Hepatocyte (in vitro differentiated cells): ENCODE measurements around the gene PHF23. TPM values are rescaled to one million over a fixed set of nuclear protein-coding genes. Genes with fewer than 3 reads are reported as not detected.
A peak's percentile ranks its signal among the peaks of the same experiment; 100 is the strongest.

Source experiments
- DNase-seq: peaks from one replicate; pipeline ENCODE4 v3.0.0-alpha.2; 2016; ENCODE audit warnings: low spot score
- H2AFZ ChIP-seq: fragments of 200-600 bp; sonication (generic); 2 replicates; pipeline ENCODE4 v1.6.0; 2016; ENCODE audit warnings: antibody characterized with exemption, mild to moderate bottlenecking
- H3K27ac ChIP-seq: fragments of 200-600 bp; sonication (generic); 2 replicates; pipeline ENCODE4 v1.5.1; 2016; ENCODE audit warnings: mild to moderate bottlenecking
- H3K27me3 ChIP-seq: fragments of 200-600 bp; sonication (generic); 2 replicates; pipeline ENCODE4 v1.6.1; 2016
- H3K36me3 ChIP-seq: fragments of 200-600 bp; sonication (generic); replicated peaks from 2 replicates; pipeline ENCODE4 v1.5.1; 2016; ENCODE audit warnings: low read depth; ENCODE audit not compliant: insufficient read depth
- H3K4me1 ChIP-seq: fragments of 200-600 bp; sonication (generic); 2 replicates; pipeline ENCODE4 v1.5.1; 2016; ENCODE audit warnings: mild to moderate bottlenecking, moderate library complexity; ENCODE audit not compliant: insufficient read depth
- H3K4me2 ChIP-seq: fragments of 200-600 bp; sonication (generic); 2 replicates; pipeline ENCODE4 v1.6.0; 2016
- H3K4me3 ChIP-seq: fragments of 200-600 bp; sonication (generic); 2 replicates; pipeline ENCODE4 v1.5.1; 2016; ENCODE audit warnings: mild to moderate bottlenecking
- H3K79me2 ChIP-seq: fragments of 200-600 bp; sonication (generic); 2 replicates; pipeline ENCODE4 v1.6.0; 2017; ENCODE audit warnings: mild to moderate bottlenecking
- H3K9me2 ChIP-seq: fragments of 200-600 bp; sonication (generic); replicated peaks from 2 replicates; pipeline ENCODE4 v1.6.0; 2017; ENCODE audit warnings: mild to moderate bottlenecking; ENCODE audit not compliant: insufficient read depth
- H3K9me3 ChIP-seq: fragments of 200-600 bp; sonication (generic); 2 replicates; pipeline ENCODE4 v1.5.1; 2016; ENCODE audit warnings: low read depth, mild to moderate bottlenecking
- H4K20me1 ChIP-seq: fragments of 200-600 bp; sonication (generic); 2 replicates; pipeline ENCODE4 v1.6.0; 2016; ENCODE audit warnings: mild to moderate bottlenecking; ENCODE audit not compliant: insufficient read depth, poor library complexity, severe bottlenecking
- EZH2 ChIP-seq: fragments of 200-600 bp; sonication (generic); IDR thresholded peaks from 2 replicates; pipeline ENCODE4 v1.6.1; 2016; ENCODE audit warnings: antibody characterized with exemption, mild to moderate bottlenecking, borderline replicate concordance
- EZH2phosphoT487 ChIP-seq: fragments of 200-600 bp; sonication (generic); IDR thresholded peaks from one replicate; pipeline ENCODE4 v1.6.1; 2018; ENCODE audit warnings: antibody characterized with exemption, mild to moderate bottlenecking, low read depth, moderate library complexity; ENCODE audit not compliant: unreplicated experiment, severe bottlenecking
- WGBS: methylation state at CpG from one replicate; pipeline ENCODE4 v1.1.6; 2016; ENCODE audit warnings: low lambda C conversion rate; ENCODE audit errors: missing lambda C conversion rate; 5-methylcytosine and 5-hydroxymethylcytosine counted together
- polyA plus RNA-seq: library from polyadenylated mRNA; unstranded; fragments of >200 nt; fragmentation: Nextera tagmentation; extraction: Ambion mirVana; gene quantifications from 2 replicates; pipeline ENCODE4 v1.2.1, GENCODE V29; 2016
- total RNA-seq: library from RNA; depleted of rRNA; stranded (reverse); fragments of >200 nt; gene quantifications from 2 replicates; pipeline ENCODE4 v1.2.3, GENCODE V29; 2014
- TF ChIP-seq, protein P1 (sequence below): fragments of 200-600 bp; sonication (generic); IDR thresholded peaks from 2 replicates; pipeline ENCODE4 v1.5.1; 2016; ENCODE audit warnings: antibody characterized with exemption, mild to moderate bottlenecking; ENCODE audit not compliant: poor library complexity

The PHF23 gene
- total and polyA plus RNA-seq, 2 experiments from 2014 or later = 53.9 to 78.6 TPM

DNA sequence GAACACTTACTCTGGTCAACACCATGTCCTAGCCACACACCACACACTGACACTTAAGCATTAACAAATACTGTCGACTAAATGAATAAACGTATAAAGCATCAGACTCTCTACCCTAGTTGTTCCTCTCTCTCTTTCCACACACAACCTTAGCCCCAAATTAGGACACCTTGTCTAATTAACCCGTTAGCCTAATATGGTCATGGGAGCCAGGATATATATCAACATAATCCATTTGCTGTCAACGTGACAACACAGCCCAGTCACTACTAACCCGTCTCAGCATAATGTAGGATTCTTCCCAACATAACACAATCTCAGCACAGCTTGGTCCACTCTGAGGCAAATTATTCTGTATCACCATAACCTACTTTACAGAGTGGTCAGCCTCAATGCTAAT, 7.1 kb downstream of the PHF23 start:
- WGBS = 84% methylated on average over 5 of the region's 5 CpGs
- H3K9me2 ChIP-seq = no peaks in the 10 kb centered on the region

DNA sequence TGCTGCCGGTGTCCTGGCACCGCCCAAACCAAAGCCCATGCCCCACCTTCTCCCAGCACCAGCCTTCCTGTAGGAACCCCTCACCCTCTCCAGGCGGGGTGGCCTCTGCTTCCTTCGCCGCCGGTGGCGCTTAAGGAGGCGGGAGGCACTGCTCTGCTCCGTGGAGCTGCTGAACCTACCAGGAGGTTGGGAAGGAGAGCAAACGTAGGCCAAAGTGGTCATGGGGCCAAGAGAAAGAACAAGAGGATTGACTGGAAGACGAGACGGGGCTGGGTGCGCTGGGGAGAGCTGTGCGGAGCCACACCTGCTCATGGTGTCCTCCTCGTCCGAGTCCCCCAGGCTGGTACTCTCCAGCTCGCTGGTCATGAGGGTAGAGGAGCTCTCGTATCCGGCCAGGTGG, 9.8 kb downstream of the PHF23 start:
- Histone ChIP-seq H3K9me2 (no peaks in the 10 kb centered on the region), H2AFZ (no peak overlapping the region), H3K4me2 (no peak overlapping the region), H3K9me3 (no peaks in the 10 kb centered on the region), H3K79me2 (peaks cover 57% of the 10 kb centered on the region), H3K27ac (no peak overlapping the region), H3K27me3 (no peaks in the 10 kb centered on the region), H3K4me1 (peaks cover 17% of the 10 kb centered on the region), H4K20me1 (peaks cover 40% of the 10 kb centered on the region), H3K36me3 (no peaks in the 10 kb centered on the region), H3K4me3 (no peak overlapping the region)
- no peak for DNase-seq
- TF ChIP-seq EZH2phosphoT487 (no peak), EZH2 (no peak)
- TF ChIP-seq, protein P1, sequence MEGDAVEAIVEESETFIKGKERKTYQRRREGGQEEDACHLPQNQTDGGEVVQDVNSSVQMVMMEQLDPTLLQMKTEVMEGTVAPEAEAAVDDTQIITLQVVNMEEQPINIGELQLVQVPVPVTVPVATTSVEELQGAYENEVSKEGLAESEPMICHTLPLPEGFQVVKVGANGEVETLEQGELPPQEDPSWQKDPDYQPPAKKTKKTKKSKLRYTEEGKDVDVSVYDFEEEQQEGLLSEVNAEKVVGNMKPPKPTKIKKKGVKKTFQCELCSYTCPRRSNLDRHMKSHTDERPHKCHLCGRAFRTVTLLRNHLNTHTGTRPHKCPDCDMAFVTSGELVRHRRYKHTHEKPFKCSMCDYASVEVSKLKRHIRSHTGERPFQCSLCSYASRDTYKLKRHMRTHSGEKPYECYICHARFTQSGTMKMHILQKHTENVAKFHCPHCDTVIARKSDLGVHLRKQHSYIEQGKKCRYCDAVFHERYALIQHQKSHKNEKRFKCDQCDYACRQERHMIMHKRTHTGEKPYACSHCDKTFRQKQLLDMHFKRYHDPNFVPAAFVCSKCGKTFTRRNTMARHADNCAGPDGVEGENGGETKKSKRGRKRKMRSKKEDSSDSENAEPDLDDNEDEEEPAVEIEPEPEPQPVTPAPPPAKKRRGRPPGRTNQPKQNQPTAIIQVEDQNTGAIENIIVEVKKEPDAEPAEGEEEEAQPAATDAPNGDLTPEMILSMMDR = no peak
- 97% methylated on average over 19 of the region's 19 CpGs for WGBS

More for the DNA sequence above, 7.1 kb downstream of the PHF23 start:
- H3K36me3 ChIP-seq = no peaks in the 10 kb centered on the region
- no peaks in the 10 kb centered on the region for H3K27me3 ChIP-seq
- peak overlapping the region; percentile 12 for H3K27ac ChIP-seq
- peaks cover 40% of the 10 kb centered on the region for H4K20me1 ChIP-seq
- no peak for DNase-seq
- H3K4me2 ChIP-seq = peak overlapping the region; percentile 92
- TF ChIP-seq EZH2 (no peak), EZH2phosphoT487 (no peak)
- TF ChIP-seq, protein P1 = no peak
- H2AFZ ChIP-seq = no peak overlapping the region
- peaks cover 30% of the 10 kb centered on the region for H3K4me1 ChIP-seq
- H3K4me3 ChIP-seq = peak overlapping the region; percentile 34
- H3K79me2 ChIP-seq = peaks cover 81% of the 10 kb centered on the region
- H3K9me3 ChIP-seq = no peaks in the 10 kb centered on the region

DNA sequence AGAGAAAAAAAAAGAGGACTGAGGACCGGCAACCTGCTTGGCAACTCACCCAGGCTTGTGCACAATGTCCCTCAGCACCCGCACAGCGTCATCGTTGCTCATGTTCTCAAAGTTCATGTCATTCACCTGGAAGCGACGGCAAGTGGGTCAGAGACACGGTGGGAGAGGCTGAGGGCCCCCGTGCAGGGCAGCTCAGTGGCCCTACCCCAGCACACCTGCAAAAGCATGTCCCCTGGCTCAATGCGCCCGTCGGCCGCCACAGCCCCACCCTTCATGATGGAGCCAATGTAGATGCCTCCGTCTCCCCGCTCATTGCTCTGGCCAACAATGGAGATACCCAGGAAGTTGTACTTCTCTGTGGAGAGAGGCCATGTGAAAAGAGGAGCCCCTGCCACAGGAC, 10.3 kb downstream of the PHF23 start:
- WGBS = 96% methylated on average over 14 of the region's 14 CpGs

More for the DNA sequence above, 10.3 kb downstream of the PHF23 start:
- no peaks in the 10 kb centered on the region for H3K9me2 ChIP-seq
- no peaks in the 10 kb centered on the region for H3K9me3 ChIP-seq
- H3K4me2 ChIP-seq = no peak overlapping the region
- TF ChIP-seq EZH2phosphoT487 (no peak), EZH2 (no peak)
- TF ChIP-seq, protein P1 = no peak
- no peaks in the 10 kb centered on the region for H3K36me3 ChIP-seq
- H2AFZ ChIP-seq = no peak overlapping the region
- no peaks in the 10 kb centered on the region for H3K27me3 ChIP-seq
- peaks cover 40% of the 10 kb centered on the region for H4K20me1 ChIP-seq
- peaks cover 17% of the 10 kb centered on the region for H3K4me1 ChIP-seq
- H3K79me2 ChIP-seq = peaks cover 56% of the 10 kb centered on the region
- no peak for DNase-seq
- peak overlapping the region; percentile 40 for H3K27ac ChIP-seq
- H3K4me3 ChIP-seq = no peak overlapping the region
